Ecto neural progenitor cell (in vitro differentiated cells): ENCODE results near the gene GPC6.
"Not testable (repeated sequence)": the region's sequence is repeated elsewhere in the genome, so short reads cannot be mapped to it uniquely, and the experiment has no call there.

Source experiments
- DNase-seq: peaks from one replicate; pipeline ENCODE4 v3.0.0-alpha.2; 2018; ENCODE audit warnings: low spot score

The GPC6 gene

DNA sequence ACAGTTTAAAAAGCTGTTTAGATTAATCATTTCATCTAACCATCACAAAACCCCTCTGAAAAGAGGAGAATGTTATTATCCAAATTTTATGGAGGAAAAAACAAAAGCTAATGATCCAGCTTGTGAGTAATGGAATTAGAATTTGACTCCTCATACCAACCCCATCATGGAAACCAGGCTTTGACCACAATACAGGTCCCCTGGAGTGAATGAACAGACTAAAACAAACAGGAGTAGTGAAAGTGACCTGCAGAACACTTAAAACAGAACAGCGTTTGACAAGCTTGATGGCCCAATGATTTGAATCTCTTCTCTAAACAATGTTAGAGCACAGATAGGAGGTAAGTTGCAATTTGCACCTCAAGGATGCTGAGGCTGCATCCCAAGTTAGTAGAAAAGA lies 1022.9 kb downstream of the GPC6 start:
- DNase-seq: no peak

DNA sequence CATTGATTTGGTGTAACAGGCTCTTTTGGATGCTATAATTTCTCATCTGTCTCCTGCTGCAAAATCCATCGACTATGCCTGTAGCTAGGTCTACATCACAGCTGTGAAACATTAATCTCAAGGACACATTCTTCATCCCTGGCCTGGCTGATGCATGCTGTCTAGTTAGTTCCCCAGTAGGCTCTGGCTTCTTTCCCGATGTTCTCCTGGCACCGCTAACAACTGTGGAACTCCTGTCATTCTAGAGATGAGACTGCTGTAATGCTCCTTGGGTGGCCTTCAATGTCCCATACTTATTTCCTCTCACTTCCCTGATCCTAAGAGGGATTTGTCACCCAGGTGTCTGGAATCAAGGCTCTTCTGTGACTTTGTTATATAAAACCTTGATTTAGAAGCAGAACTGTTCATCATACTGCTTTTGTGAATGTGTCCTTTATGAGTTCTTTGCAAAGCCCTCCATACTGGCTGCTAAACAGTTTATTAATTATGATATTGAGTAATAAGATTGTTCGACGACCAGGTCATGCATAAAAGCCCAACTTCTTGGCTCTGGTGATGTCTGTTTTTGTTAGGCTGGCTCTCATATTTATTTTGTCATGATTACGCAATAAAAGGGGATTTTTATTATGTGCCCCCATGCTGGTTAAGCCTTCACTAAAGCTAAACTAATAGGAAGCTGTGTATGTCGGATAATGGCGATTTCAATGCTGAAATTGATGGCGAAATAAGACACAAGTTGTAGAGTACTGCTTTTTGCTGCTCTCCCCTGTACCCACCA lies 1025.4 kb downstream of the GPC6 start:
- no peak for DNase-seq

DNA sequence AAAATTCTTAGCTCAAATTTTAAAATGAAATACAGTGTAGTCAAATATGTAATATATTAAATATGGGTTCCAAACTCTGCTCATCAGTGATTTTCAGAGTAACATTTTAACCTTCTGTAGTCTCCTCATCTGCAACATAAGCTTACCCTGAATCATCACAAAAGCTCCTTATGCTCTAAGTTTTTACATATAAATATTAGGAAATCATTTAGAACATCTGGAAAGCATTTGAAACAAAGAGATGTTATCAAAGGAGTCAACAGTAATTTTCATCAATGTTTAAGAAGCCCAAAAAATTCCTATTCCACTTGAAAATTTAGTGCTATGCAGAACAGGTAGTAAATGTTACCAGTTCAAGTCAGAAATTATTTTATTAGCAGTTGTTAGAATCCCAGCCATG lies 1028.1 kb downstream of the GPC6 start:
- DNase-seq: no peak

DNA sequence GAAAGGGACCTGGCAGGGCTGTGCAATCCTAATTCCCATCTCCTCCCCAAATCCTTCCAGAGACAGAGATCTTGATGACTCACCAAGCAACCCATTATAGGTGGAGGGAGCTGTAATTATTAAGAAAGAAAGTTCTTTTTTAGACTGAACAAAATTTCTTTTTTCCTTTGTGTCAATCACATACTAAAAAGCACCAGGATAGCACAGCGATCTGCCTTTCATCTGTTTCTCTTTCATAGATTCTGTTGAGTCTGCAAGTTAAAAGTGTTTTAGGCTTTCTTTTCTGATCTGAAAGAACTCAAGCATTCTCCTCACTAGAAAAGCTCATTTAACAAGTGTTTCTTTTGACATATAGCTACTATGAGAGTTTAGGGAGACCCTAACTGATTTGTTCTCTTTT lies 1030.1 kb downstream of the GPC6 start:
- no peak for DNase-seq

DNA sequence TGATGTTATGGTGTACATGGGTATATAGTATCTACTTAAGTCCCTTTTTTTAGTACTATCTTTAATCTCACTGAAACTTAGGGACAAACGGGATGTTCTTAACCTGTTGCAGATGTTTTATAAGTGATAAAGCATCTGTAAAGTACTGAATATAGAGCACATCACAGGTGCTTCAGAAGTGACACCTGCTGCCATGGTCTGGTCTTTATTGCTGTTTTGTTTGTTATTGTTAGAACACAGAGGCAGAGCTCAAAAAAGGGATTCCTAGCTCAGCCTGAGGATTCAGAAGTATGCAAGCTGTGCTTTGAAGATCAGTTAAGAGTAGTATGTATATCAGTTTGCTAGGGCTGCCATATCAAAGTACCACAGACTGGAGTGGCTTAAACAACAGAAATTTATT lies 1033.4 kb downstream of the GPC6 start:
- DNase-seq: no peak

DNA sequence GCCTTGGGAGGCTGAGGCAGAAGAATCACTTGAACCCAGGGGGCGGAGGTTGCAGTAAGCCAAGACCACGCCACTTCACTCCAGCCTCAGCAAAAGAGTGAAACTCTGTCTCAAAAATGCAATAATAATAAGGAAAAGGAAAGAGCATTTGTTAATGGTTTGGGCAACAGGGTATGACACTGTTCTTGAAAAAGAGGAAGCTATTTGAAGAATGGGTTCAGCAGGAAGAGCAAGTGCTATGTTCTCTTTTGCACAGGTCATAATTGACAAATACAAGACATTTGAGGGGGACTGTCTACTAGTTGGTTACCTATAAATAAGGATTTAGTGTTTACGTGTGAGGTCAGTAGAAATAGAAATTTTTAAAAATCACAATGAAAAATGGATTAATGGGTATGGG lies 1034.6 kb downstream of the GPC6 start:
- DNase-seq: no peak

DNA sequence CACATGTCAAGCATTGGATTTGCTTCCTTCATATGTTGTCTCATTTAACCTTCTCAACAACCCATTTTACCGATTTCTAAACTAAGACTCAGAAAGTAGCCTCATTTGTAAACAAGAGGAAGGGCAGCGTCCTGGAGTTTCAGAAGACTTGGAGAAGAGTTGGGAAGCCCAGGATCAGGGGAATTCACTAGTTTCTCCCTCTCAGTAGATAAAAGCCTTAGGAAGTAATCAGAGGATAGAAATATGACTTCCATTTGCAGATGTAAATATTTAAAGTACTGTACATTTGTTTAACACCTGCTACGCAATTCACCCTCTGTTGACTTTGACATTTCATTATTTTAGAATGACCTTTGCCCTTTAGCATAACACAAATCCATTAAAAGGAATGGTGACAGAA lies 1036.4 kb downstream of the GPC6 start:
- no peak for DNase-seq

DNA sequence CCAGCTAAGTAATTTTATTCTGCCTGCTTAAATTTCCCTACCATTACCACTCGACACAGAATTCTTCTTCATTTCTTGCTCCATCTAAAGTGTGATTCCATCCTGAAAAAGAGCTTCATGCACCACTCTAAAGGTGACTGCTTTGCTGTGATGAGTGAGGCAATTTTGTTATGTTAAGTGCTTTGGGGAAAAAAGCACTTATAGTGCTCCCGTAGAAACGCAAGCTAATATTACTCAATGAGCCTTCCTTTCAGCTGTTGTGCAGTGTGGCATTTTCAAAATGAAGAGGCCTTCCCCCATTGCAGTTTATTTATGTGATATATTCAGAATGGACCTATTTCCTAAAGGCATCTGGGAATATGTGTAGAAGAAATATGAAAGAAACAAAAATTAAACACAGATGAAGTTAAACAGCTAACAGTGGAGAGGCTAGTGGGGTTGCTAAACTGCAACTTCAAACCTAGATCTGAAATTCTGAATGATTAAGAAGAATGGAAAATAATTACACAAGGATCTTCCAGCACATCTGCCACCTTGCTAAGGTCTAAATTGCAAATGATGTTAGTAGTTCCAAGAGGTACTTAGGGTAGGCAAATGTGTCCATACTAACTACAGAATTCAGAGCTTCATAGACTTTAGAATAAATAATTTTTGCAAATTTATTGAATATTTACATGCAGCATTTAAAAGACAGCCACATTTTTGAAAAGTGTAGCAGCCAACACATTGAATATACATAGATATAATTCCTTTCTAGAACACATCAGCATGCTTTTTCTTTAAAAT lies 1041.2 kb downstream of the GPC6 start:
- DNase-seq: no peak

DNA sequence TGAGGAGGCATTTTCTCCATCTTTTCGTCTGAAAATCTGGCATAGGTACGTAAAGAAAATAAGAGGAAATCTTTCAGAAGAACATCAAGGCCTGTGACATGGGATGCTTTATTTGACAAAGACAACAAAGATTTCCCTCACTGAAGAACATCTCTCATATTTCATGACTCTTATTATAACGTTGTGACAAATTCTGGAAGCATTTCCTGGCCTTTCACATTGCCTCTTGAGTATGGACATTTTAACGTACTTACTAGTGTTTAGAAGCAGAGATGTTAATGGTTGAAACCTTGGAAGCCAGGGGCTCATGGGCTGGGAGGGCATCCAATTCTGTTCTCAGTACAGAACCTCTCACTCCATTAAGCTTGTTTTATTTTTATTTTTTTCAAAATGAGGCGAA lies 1042.1 kb downstream of the GPC6 start:
- DNase-seq: no peak

DNA sequence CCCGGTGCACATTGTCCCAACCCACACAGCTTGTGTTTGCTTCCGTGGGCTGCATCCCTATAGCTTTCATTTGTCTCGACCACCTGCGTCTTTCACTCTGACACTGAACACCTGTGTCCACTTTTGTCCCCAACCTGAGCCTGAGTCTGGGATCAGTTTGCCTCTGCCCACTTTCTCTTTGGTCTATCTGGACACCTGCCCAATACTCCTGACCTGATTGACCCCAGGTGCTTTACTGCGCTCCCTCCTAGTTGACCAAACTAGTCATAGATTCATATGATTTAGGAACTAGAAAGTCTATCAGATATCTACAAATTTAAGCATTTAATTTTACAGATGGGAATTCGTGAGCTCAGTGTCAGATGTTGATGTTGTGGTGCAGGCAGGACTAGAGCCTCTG lies 1043.0 kb downstream of the GPC6 start:
- no peak for DNase-seq

DNA sequence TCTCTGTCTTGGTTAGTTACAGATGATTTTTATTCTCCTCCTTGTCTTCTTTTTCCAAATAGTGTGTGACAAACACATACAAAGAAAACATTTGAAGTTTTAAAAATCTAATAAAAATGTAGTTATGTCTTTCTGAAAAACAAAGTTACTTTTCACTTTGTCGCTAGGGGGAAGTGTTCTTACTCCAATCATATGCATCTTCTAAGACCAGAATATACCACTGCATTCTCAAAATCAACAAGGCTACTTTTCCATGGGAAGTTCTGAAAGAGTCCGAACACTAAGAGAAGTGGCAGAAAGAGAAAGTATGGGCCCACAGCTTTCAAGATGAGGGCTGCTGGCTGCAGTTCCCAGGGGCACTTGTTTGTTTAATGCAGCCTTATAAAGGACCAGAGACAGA lies 1043.9 kb downstream of the GPC6 start:
- DNase-seq: no peak

DNA sequence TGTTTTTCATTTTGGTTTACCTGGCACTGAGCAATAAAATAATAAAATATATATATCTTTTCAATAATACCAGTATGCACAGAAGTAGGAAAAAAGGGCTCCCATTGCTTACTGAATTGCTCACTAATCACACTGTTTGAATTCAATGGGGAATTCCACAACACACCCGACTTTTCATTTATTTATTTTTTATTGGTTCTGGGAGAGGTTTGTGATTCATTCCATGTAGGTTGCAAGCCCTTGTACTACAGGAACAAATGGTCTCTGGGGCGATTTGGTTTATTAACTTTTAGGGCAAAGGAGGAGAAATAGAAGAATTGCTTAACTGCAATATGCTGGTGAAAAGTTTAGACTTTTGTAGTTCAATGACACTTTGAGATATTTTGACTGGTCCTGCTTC lies 1045.4 kb downstream of the GPC6 start:
- DNase-seq: no peak

DNA sequence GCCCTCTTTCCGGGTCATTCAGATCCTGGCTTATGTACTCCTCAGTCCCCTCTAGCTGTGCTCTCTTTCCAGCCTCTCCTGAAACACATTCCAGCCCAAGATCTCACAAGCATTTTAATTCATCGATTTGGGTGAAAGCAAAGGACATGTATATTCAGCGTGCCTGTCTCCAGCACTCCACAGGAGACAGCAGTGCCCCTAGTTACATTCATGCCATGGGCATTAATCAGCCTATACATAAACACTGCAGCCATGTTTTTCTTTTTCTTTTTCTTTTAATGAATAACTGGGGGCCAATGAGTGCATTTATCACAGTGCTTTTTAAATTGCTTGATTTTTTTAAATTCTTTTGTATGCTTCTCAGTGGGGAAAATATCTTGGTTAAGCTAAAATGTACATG lies 1053.7 kb downstream of the GPC6 start:
- no peak for DNase-seq

DNA sequence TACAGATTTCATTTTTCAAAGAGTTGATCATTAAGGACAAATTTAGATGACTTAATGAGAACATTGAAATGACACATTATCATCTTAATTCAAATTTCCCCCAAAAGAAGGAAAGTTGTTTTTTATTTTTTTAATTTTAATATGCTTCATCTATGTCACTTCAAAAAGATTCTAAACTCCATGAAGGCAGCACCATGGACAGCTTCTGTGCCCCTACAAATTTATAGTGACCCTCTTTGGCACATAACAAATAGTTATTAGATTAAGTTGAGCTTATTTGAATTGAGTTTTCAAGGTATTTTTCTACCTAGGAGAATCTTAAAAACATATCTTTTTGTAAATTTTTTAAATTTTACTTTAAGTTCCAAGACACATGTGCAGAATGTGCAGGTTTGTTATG lies 1054.2 kb downstream of the GPC6 start:
- DNase-seq: no peak

DNA sequence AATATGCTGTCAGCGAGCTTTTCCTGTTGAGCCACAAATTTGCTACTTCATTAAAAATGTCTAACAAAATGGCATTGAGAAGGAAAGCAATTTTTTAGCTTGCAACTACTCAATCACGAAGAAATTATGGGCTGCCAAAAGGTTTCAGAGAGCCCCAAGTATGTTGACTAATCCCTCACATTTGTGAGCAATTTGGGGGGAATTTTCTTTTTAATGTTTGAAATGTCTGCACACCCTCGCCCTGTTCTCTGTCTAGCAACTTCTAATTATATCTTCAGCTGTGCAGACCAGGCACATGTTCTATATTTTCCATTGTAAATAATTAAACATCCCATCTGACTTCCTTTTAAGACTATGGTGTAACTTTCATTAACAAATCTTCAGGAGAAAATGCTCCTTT lies 1060.0 kb downstream of the GPC6 start:
- DNase-seq: no peak

DNA sequence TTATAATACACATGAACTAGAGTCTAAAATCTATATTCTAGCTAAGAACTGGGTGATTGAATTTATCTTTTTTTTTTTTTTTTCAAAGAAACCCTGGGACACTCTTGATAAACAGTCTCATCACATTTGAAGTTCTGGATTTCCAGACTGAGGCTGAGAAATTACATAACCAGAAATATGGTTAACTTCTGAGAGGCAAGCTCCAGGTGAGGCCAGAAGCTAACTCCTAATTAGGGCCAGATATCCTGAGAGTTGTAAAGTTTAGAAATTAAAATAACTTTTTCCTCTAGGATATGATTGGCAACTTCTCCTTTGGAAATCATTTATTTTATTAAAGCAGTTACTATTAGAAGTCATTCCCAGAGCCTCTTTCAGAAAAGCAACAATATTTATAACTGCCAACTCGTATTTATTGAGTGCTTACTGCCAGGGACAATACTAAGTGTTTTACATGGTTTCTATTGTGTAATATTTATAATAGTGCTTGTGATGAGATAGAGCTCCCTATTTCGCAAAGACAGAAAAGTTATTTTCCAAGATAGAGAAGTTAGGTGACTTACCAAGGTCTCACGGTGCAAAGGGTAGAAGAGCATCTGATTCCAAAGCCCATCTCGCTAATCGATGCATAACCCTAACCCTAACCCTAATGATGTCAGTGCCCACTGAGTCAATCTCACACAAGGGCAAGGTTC lies 1065.2 kb downstream of the GPC6 start:
- no peak for DNase-seq

DNA sequence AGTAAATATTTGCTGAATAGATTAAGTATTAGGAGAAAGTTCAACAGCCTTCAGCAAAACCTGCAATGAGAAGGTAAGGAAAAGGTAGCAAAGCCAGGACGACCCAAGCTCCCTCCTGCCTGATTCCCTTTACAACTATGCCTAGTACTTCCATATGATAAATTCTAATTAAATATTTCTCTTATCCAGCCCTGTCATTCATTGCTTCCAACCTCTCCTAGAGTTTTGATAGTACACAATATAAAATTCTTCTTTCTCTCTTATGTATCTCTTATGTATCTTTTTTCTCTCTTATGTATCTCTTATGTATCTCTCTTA lies 1065.7 kb downstream of the GPC6 start:
- DNase-seq: no peak

DNA sequence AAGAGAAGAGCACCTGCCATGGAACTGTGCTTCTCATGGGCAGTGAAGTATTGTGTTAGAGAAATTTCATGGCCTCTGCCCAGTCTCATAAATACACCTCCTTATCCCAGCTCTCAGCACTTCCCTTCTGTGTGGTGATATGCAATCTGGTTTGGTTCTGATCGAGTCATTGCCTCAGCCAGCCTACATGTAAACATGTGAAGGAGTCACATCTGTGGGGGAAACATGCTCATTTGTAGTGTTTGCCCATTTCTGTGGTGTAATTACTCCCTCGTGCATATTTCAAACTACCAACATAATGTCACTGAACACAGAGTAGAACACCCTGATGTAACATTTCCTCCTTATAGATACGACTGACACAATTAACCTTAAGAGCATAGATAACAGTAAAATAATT lies 1069.9 kb downstream of the GPC6 start:
- DNase-seq: no peak

DNA sequence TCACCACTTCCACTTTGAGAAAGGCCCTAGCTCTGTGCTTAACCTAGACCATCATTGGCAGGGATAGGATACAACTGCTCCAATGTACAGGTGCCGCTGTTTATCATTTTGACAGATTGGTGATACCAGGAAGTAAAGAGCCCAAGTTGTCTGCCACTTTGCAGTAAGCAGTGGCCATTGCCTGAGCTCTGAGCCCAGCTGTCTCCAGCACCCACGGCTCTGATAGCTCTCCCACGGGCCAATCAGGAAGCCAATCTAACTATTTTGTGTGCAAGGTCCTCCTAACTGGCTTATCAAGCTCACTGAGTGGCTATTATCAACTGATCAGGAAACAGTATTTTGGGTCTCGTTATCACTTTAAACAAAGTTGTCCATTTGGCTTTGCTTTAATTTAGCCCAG lies 1071.7 kb downstream of the GPC6 start:
- DNase-seq: no peak

DNA sequence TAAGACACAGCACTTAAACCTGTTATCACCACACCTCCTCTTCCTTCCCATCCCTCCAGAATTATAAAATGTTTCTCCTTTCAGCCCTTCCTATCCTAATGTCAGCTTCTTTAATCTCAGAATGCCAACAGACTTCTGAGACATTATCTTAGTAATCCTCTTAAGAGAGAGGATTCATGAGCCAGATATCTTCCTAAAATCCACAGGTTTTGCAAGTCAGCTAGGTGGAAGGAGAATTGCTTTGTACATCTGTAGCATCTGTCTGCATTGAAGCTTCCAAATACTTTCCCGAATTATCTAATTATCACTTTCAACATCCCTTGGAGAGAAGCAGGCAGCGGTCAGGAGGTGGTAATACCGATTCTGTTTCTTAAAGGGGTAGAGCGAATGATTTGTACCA lies 1073.8 kb downstream of the GPC6 start:
- DNase-seq: no peak

DNA sequence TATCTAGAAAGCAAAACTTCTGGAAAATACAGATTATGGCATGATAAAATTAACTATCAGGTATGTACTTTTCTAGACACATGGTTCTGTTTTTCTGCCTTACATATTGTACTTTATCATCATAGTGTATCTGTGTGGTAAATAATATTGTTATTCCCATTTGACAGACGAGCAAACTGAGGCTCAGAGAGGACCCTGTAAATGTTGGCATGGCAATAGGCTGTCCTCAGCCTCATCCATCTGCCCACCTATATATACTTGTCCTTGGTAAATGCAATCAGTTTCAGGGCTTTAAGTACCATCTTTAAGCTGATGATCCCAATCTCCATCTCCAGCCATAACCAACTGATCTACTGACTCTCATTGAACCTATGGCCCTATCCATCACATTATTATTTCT lies 1074.9 kb downstream of the GPC6 start:
- no peak for DNase-seq

DNA sequence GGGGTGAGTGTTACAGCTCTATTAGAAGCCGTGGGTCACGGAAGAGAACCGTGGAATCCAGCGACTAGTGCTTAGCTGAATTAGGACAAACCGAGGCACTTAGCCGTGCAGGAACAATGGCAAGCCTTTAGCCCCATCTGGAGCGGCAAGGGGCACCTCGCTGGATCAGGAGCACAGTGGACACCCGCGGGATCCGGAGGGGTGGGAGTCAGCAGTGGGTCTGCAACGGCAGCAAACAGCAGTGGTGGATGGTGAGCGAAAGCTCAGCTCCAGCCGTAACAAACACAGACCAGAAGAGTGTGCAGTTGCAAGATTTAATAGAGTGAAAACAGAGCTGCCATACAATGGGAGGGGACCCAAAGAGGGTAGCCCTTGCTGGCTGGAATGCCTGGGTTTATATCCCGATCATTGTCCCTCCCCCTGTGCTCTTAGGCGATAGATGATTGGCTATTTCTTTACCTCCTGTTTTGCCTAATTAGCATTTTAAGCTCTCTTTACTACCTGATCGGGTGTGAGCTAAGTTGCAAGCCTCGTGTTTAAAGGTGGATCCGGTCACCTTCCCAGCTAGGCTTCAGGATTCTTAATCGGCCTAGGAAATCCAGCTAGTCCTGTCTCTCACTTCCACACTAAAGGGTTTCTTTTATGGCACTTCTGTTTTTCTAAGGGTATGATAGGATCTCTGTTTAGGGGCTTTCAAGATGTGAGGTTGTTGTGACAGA lies 1076.4 kb downstream of the GPC6 start:
- DNase-seq: not testable (repeated sequence)
